ENCODE results near the gene PSMD1.

Gene PSMD1

DNA sequence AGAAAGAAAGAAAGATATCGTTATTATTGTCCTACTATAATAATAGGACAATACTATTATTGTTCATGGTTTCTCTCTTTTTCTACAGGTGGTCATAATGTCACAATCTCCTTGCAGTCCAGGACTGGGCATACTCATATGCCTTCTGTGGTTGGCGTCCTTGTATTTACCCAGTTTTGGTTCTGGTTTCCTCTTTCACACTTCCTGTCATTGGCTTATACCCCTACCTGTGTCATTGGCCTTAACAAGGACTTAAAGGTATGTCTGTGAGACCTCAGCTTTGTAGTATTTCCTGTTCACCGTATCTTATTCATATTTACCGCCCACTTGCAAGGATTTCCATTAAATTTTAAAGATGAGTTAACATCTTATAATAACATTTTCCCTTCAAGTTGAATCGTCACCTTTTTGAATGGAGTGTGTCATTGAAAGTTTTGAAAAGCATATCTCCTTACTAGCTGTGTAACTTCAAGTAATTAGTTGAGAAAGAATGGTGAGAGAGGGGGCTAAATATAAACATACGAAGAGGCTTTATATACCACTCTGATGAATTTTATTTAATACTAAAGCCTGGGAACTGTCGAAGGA is 104.7 kb downstream of the PSMD1 start:
- no peak overlapping the region for H3K4me3 ChIP-seq (ENCODE audit: low read depth, low read length)
- TF ChIP-seq CTCF (IDR thresholded peaks at IDR 0.05; ENCODE audit: low read depth, low read length), result no peak
- DNase-seq (ENCODE audit: low read depth, low spot score), result no peak
- in situ Hi-C loops (cut with HindIII; ENCODE audit: low sequenced_read_pairs), result no loop called here

DNA sequence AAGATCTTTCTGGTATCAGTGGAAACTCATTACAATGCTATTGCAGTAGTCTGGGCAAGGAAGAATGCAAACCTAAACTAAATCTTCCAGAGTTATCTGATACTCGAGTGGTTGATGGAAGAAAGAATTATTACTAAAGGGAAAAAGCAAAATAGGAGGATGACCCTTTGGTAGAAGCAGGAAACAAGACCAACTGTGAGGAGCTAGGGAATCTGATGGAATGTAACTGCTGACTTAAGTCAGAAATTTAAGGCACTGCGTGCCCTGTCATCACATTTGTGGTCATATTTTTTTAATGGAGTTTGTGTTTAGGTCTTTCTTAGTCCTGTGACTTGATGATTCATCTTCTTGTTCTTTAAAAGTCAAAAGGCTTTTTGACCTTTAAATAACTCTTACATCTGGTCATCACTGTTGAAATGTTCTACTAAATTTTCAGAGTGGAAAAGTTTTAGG is 105.2 kb downstream of the PSMD1 start:
- no peak overlapping the region for H3K4me3 ChIP-seq (ENCODE audit: low read depth, low read length)
- in situ Hi-C loops (cut with HindIII; ENCODE audit: low sequenced_read_pairs), result no loop called here
- TF ChIP-seq CTCF (IDR thresholded peaks at IDR 0.05; ENCODE audit: low read depth, low read length), result no peak
- peak; percentile 98 for DNase-seq (ENCODE audit: low read depth, low spot score)

DNA sequence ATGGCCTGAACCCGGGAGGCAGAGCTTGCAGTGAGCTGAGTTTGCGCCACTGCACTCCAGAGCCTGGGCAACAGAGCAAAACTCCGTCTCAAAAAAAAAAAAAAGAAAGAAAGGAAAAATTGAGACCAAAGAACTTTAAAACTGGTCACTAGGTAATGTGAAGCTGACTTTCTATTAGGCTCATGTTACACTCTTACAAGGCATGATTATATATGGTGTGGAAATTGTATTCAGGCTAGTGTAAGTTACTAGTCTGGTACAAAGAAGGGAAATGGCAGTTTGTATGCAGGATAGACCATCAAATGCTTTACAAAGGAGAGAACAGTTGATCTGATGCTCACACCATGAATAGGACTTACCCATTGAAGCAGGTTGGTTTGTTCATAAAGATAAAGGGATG is 106.3 kb downstream of the PSMD1 start:
- peak; percentile 27 for DNase-seq (ENCODE audit: low read depth, low spot score)
- in situ Hi-C loops (cut with HindIII; ENCODE audit: low sequenced_read_pairs), result no loop called here
- no peak for TF ChIP-seq CTCF (IDR thresholded peaks at IDR 0.05; ENCODE audit: low read depth, low read length)
- no peak overlapping the region for H3K4me3 ChIP-seq (ENCODE audit: low read depth, low read length)

DNA sequence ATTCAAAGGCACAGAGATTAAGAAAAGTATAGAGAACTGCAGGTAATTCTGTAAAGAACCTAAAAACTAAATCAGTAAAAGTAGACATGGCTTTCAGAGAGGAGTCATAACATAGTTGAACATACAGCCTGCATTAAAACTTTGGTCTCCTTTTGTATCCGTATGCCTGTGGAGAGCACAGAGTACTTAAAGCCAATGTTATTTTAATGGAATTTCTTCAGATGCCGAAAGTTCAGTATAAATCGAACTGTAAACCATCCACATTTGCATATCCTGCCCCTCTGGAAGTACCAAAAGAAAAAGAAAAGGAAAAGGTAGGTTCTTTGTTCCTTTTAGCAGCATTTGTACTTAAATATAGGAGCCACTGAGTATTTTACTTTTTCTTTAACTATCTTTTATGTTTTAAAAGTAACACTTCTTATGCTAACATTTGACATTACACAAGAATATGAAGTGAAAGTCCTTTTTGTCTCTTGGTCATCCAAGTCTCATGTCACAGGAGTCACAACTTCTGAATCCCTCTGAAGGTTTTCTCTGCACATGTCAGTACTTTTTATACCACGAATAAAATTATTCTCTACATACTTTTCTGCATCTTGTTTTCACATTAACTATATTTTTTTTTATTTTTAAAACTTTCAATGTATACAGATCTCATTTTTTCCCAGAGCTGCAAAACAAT is 106.9 kb downstream of the PSMD1 start:
- no peak for DNase-seq (ENCODE audit: low read depth, low spot score)
- in situ Hi-C loops (cut with HindIII; ENCODE audit: low sequenced_read_pairs), result no loop called here
- no peak for TF ChIP-seq CTCF (IDR thresholded peaks at IDR 0.05; ENCODE audit: low read depth, low read length)
- H3K4me3 ChIP-seq (ENCODE audit: low read depth, low read length), result no peak overlapping the region

DNA sequence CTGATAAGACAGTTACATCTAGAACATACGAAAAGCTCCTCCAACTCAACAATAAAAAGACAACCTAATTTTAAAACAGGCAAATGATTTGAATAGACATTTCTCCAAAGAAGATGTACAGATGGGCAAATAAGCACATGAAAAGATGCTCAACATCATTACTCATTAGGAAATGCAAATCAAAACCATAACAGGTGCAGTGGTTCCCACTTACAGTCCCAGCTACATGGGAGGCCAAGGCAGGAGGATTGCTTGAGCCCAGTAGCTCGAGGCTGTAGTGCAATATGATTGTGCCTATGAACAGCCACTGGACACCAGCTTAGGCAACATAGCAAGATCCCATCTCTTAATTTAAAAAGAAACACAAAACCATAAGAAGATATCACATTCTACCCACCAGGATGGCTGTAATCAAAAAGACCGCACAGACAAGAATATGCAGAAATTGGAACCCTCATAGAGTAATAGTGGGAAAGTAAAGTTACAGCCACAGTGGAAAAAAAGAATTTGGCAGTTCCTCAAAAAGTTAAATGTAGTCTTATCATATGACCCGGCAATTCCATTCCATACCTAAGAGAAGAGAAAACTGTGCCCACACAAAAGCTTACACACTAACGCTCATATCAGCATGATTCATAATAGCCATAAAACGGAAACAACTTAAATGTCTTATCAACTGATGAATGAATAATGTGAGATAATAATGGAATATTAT is 111.2 kb downstream of the PSMD1 start:
- in situ Hi-C loops (cut with HindIII; ENCODE audit: low sequenced_read_pairs), result no loop called here
- no peak overlapping the region for H3K4me3 ChIP-seq (ENCODE audit: low read depth, low read length)
- no peak for TF ChIP-seq CTCF (IDR thresholded peaks at IDR 0.05; ENCODE audit: low read depth, low read length)
- no peak for DNase-seq (ENCODE audit: low read depth, low spot score)

DNA sequence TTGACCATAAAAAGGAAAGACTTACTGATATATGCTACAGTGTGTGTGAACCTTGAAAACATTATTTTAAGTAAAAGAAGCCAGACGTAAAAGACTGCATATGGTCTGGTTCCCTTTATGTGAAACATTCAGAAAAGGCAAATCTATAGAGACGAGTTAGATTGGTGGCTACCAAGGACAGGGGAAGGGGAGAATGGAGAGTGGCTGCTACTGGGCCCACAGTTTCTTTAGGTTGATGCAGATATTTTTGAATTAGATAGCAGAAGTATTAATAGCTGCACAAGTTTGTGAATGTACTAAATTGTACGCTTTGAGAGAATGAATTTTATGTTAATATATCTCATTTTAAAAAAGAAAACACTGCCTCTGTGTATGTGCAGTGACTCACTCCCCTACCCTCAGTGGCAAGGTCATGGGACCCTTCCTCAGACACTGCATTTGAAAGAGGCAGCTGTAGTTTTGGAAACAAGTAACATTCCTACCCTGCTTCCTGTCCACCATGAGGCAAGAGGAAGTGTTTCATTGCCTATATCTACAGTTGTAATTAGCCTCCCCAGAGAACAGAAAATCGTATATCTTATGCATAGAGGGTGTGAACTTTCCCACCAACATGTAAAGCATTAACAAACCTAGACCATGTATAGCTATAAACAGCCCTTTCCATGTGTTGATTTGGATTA is 111.9 kb downstream of the PSMD1 start:
- in situ Hi-C loops (cut with HindIII; ENCODE audit: low sequenced_read_pairs), result no loop called here
- DNase-seq (ENCODE audit: low read depth, low spot score), result no peak
- TF ChIP-seq CTCF (IDR thresholded peaks at IDR 0.05; ENCODE audit: low read depth, low read length), result no peak
- no peak overlapping the region for H3K4me3 ChIP-seq (ENCODE audit: low read depth, low read length)

All from astrocyte of the spinal cord (primary cell).